RWPE1 (cell line): ENCODE results near the gene HEATR5A.

Experiments used
- CTCF ChIA-PET: fragments of 350-600 bp; sonication (Branson Sonifier 250); formaldehyde crosslinking; extraction: SDS; loops from one replicate; lab custom pipeline; 2021; lab: Yijun Ruan, JAX
- POLR2A ChIA-PET: fragments of 400-600 bp; formaldehyde crosslinking; extraction: SDS; loops from one replicate; lab custom pipeline; 2020; ENCODE audit warnings: antibody characterized with exemption; ENCODE audit not compliant: low non-redundant PET; lab: Yijun Ruan, JAX
- DNase-seq: peaks from one replicate; pipeline ENCODE4 v3.0.0; 2012; ENCODE audit warnings: low spot score
- H3K27ac ChIP-seq: fragments of 450-650 bp; 2 replicates; pipeline ENCODE4 v1.5.1; 2017
- TF ChIP-seq, protein P1 (sequence below): fragments of 450-650 bp; conservative IDR thresholded peaks from 2 replicates; pipeline ENCODE4 v1.5.1; 2017; ENCODE audit warnings: low read depth, mild to moderate bottlenecking

HEATR5A gene

DNA sequence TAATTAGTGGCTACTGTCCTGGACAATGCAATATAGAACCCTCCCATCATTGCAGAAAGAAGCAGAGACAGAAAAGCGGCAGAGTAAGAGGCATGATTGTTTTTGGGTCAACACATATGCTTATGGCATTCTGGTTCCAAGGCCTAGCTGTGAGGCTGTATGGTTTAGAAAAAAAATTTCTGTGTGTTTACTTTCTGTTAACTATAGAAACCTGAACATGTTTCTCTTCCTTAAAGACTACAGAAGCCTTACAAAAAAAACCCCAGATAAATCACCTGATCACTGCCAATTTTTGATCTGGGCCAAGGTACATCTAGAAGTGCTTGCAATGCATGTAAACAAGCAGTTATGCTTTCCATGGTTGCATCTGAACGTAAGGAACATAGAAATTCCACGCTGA is 112.7 kb downstream of the HEATR5A start:
- CTCF ChIA-PET = no interaction called here
- TF ChIP-seq, protein P1, sequence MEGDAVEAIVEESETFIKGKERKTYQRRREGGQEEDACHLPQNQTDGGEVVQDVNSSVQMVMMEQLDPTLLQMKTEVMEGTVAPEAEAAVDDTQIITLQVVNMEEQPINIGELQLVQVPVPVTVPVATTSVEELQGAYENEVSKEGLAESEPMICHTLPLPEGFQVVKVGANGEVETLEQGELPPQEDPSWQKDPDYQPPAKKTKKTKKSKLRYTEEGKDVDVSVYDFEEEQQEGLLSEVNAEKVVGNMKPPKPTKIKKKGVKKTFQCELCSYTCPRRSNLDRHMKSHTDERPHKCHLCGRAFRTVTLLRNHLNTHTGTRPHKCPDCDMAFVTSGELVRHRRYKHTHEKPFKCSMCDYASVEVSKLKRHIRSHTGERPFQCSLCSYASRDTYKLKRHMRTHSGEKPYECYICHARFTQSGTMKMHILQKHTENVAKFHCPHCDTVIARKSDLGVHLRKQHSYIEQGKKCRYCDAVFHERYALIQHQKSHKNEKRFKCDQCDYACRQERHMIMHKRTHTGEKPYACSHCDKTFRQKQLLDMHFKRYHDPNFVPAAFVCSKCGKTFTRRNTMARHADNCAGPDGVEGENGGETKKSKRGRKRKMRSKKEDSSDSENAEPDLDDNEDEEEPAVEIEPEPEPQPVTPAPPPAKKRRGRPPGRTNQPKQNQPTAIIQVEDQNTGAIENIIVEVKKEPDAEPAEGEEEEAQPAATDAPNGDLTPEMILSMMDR = no peak
- DNase-seq = no peak
- POLR2A ChIA-PET = no interaction called here
- H3K27ac ChIP-seq = no peak overlapping the region

DNA sequence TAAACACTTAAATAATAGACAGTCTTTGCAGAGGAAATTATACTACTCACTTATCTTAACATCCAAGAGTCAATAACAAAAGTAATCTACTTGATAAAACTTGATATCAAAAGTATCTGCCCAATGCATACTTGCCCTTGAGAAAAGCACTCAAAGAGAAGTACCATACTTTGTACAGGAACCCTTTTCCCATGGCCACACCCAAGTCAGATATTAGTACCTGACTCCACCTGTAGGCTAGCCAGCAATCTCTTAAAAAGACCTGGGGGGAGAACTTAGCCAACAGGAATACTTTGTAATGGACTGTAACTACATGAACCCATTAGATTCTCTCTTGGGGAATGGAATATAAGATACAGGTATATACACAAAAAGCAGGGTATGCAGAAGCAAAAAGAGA is 113.2 kb downstream of the HEATR5A start:
- POLR2A ChIA-PET = no interaction called here
- CTCF ChIA-PET = no interaction called here
- TF ChIP-seq, protein P1 = no peak
- H3K27ac ChIP-seq = no peak overlapping the region
- peak; percentile 5 for DNase-seq

DNA sequence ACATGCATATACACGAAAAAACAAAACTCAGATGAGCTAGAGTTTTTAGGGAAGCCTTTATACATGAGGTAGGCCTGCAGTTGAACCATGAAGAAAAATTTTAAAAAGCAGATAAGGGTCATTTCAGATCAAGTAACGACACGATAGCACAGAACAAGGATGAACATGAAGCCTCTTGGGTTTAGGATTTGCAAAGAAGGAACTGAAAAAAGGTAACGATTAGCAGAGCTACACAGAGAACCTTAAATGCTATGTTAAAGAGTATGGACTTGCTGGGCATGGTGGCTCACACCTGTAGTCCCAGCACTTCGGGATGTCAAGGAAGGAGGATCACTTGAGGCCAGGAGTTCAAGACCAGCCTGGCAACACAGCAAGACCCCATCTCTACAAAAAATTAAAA is 116.7 kb downstream of the HEATR5A start:
- TF ChIP-seq, protein P1 = no peak
- CTCF ChIA-PET = interaction anchor here (0.7 to 0.8 kb wide), 2 partner anchors 13 to 97 kb away, joined by 4 read pairs; no protein-coding TSS in a partner anchor
- H3K27ac ChIP-seq = no peak overlapping the region
- no peak for DNase-seq
- POLR2A ChIA-PET = no interaction called here

DNA sequence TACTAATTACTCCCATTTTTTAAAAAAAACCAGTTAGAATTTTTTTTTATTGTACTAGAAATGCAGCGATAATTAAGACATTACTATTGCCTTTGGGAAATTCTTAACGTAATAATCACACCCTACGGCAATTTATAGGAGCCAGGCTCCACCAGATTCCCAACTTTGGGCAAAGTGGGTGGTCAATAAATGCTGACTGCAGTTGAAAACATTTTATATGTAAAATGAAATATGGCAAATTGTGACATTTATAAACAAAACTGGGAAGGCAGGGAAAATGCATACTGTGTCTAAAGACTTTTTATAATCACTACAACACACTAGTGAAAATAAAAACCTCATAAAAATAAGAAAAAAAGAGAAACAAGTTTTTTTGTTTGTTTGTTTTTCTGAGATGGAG is 119.5 kb downstream of the HEATR5A start:
- ChIA-PET POLR2A (no interaction called here), CTCF (no interaction called here)
- TF ChIP-seq, protein P1 = no peak
- DNase-seq = no peak
- no peak overlapping the region for H3K27ac ChIP-seq

DNA sequence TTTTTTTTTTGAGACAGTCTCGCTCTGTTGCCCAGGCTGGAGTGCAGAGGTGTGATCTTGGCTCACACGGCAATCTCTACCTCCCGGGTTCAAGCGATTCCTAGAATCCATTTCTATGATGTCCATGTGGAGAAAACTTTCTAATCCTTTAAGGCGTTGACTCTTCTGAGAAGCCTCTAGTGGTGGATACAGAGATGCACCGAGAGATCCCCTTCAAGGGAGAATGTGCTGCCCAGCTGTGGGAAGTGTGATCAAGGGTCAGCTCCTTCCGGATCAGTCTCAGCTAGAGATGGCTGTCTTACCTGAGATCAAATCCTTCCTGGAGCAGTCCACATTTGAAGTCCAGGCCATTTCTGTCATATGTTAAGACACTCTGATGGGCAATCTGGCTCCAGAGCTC is 120.1 kb downstream of the HEATR5A start:
- H3K27ac ChIP-seq = no peak overlapping the region
- ChIA-PET CTCF (interaction anchor here (0.6 to 0.7 kb wide), 3 partner anchors 9 to 173 kb away, joined by 3 to 4 read pairs (median 4); no protein-coding TSS in a partner anchor), POLR2A (no interaction called here)
- TF ChIP-seq, protein P1 = no peak
- peak; percentile 3 for DNase-seq

DNA sequence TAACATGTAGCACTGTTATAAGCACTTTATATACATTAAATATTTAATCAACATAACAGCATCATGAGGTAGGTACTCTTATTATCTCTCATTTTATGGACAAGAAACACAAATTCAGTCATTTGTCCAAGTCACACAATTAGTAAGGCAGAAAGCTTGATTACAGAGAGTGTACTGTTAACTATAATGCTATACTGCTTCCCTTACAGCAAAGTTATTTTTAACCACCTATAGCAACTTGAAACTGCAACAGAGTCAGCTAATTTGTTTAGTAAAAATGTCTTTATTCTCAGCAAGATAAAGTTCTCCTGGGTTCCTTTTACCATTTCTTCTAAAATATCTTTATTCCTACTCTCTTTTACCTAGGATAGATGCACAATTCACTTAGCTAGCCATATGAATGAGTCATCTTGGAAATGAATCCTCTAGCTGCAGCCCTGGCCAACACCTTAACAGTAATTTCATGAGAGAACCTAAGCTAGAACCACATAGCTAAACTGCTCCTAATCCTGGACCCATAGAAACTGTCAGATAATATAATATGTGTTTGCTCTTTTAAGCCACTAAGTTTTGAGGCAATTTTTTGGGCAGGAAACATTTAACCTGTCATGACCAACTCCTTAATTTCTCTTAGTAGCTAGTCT is 122.5 kb downstream of the HEATR5A start:
- TF ChIP-seq, protein P1 = no peak
- peak; percentile 11 for DNase-seq
- CTCF ChIA-PET = interaction anchor here (0.7 to 1.6 kb wide), 3 partner anchors 11 to 90 kb away, joined by 3 to 11 read pairs (median 4); partner anchors contain the start of gene HECTD1
- POLR2A ChIA-PET = no interaction called here
- H3K27ac ChIP-seq = no peak overlapping the region
